Measurements from ENCODE around the gene GPAT3. TPM values are rescaled to one million over a fixed set of nuclear protein-coding genes. Genes with fewer than 3 reads are reported as not detected.
"Not testable (repeated sequence)": the region's sequence is repeated elsewhere in the genome, so short reads cannot be mapped to it uniquely, and the experiment has no call there.

The GPAT3 gene
- 1.2 TPM for polyA plus RNA-seq (2013, experiment 1 of 2)
- polyA plus RNA-seq (2013, experiment 2 of 2), result 1.2 TPM

- Histone ChIP-seq H3K23ac (ENCODE audit: low read length) (no peak within 1 kb of the TSS), H2BK15ac (replicated peaks; ENCODE audit: low read depth) (no peak within 1 kb of the TSS), H3K4me2 (ENCODE audit: low read length) (peak within 1 kb of the TSS; percentile 45), H3K36me3 (ENCODE audit: control insufficient read depth, insufficient read depth, low read length) (no peaks in the 10 kb centered on the region), H3K79me2 (ENCODE audit: control insufficient read depth, insufficient read depth, low read length) (no peaks in the 10 kb centered on the region), H3K4me1 (ENCODE audit: control insufficient read depth, low read depth, low read length) (no peaks in the 10 kb centered on the region), H3K4ac (ENCODE audit: low read depth, low read length) (no peak within 1 kb of the TSS), H2AK5ac (ENCODE audit: low read length) (no peak within 1 kb of the TSS), H3K27me3 (ENCODE audit: insufficient read depth, low read length, poor library complexity) (peaks cover 24% of the 10 kb centered on the region), H4K5ac (ENCODE audit: low read length) (no peak within 1 kb of the TSS), H3K9ac (ENCODE audit: low read length) (peak within 1 kb of the TSS; percentile 74), H2BK120ac (ENCODE audit: low read depth, low read length) (no peak within 1 kb of the TSS), H3K79me1 (ENCODE audit: low read length) (no peaks in the 10 kb centered on the region), H4K8ac (ENCODE audit: low read depth, low read length) (no peak within 1 kb of the TSS), H3K4me3 (ENCODE audit: low read length) (peak within 1 kb of the TSS; percentile 77), H3K18ac (ENCODE audit: low read length) (no peak within 1 kb of the TSS), H3K27ac (ENCODE audit: low read depth, low read length) (no peak within 1 kb of the TSS), H2BK5ac (ENCODE audit: low read length) (no peak within 1 kb of the TSS), H3K56ac (ENCODE audit: low read length) (peak within 1 kb of the TSS; percentile 85)
- no CpG with 5 or more reads among the region's 63 CpGs for WGBS (ENCODE audit: extremely low coverage, insufficient coverage, low lambda C conversion rate)
- peak; percentile 71 for DNase-seq
These were observed at the start of gene GPAT3 for GRCh38 chr4:83535520-83536361. Gene GPAT3, plus strand, starts transcription at chr4:83536108. Its CDS starts 515 bp downstream, at chr4:83536623.

- no CpG with 5 or more reads among the region's 3 CpGs for WGBS (ENCODE audit: extremely low coverage, insufficient coverage, low lambda C conversion rate)
These were observed 49.3 kb upstream of the GPAT3 start for GRCh38 chr4:83486457-83487129.

GRCh38 chr4:83489711-83490326 is 46.1 kb upstream of the GPAT3 start:
- Histone ChIP-seq H3K56ac (ENCODE audit: low read length) (no peak overlapping the region), H2AK5ac (ENCODE audit: low read length) (no peak overlapping the region), H3K36me3 (ENCODE audit: control insufficient read depth, insufficient read depth, low read length) (no peaks in the 10 kb centered on the region), H4K5ac (ENCODE audit: low read length) (no peak overlapping the region), H3K27me3 (ENCODE audit: insufficient read depth, low read length, poor library complexity) (no peaks in the 10 kb centered on the region), H2BK120ac (ENCODE audit: low read depth, low read length) (peak overlapping the region; percentile 45), H3K9ac (ENCODE audit: low read length) (no peak overlapping the region), H3K18ac (ENCODE audit: low read length) (no peak overlapping the region), H3K4me2 (ENCODE audit: low read length) (no peak overlapping the region), H4K8ac (ENCODE audit: low read depth, low read length) (no peak overlapping the region), H2BK15ac (replicated peaks; ENCODE audit: low read depth) (no peak overlapping the region), H3K79me2 (ENCODE audit: control insufficient read depth, insufficient read depth, low read length) (no peaks in the 10 kb centered on the region), H3K4me1 (ENCODE audit: control insufficient read depth, low read depth, low read length) (no peaks in the 10 kb centered on the region), H3K79me1 (ENCODE audit: low read length) (no peaks in the 10 kb centered on the region), H3K4me3 (ENCODE audit: low read length) (no peak overlapping the region), H3K27ac (ENCODE audit: low read depth, low read length) (no peak overlapping the region), H2BK5ac (ENCODE audit: low read length) (no peak overlapping the region), H3K4ac (ENCODE audit: low read depth, low read length) (no peak overlapping the region), H3K23ac (ENCODE audit: low read length) (no peak overlapping the region)
- WGBS (ENCODE audit: extremely low coverage, insufficient coverage, low lambda C conversion rate), result no CpG with 5 or more reads among the region's 1 CpG
- DNase-seq, result peak; percentile 34

More at GRCh38 chr4:83486457-83487129, 49.3 kb upstream of the GPAT3 start:
- no peaks in the 10 kb centered on the region for H3K27me3 ChIP-seq (ENCODE audit: insufficient read depth, low read length, poor library complexity)
- no peak overlapping the region for H3K4me3 ChIP-seq (ENCODE audit: low read length)
- no peak overlapping the region for H3K27ac ChIP-seq (ENCODE audit: low read depth, low read length)
- H2BK15ac ChIP-seq (replicated peaks; ENCODE audit: low read depth), result no peak overlapping the region
- H3K4ac ChIP-seq (ENCODE audit: low read depth, low read length), result no peak overlapping the region
- no peak overlapping the region for H2AK5ac ChIP-seq (ENCODE audit: low read length)
- H3K79me2 ChIP-seq (ENCODE audit: control insufficient read depth, insufficient read depth, low read length), result no peaks in the 10 kb centered on the region
- no peak overlapping the region for H2BK120ac ChIP-seq (ENCODE audit: low read depth, low read length)
- H3K79me1 ChIP-seq (ENCODE audit: low read length), result no peaks in the 10 kb centered on the region
- H3K9ac ChIP-seq (ENCODE audit: low read length), result no peak overlapping the region
- H3K36me3 ChIP-seq (ENCODE audit: control insufficient read depth, insufficient read depth, low read length), result no peaks in the 10 kb centered on the region
- H3K4me2 ChIP-seq (ENCODE audit: low read length), result no peak overlapping the region
- H4K5ac ChIP-seq (ENCODE audit: low read length), result no peak overlapping the region
- H3K23ac ChIP-seq (ENCODE audit: low read length), result no peak overlapping the region
- H3K56ac ChIP-seq (ENCODE audit: low read length), result no peak overlapping the region
- H3K18ac ChIP-seq (ENCODE audit: low read length), result no peak overlapping the region
- DNase-seq, result peak; percentile 27
- H3K4me1 ChIP-seq (ENCODE audit: control insufficient read depth, low read depth, low read length), result no peaks in the 10 kb centered on the region
- H4K8ac ChIP-seq (ENCODE audit: low read depth, low read length), result no peak overlapping the region
- H2BK5ac ChIP-seq (ENCODE audit: low read length), result no peak overlapping the region

GRCh38 chr4:83490876-83491450 is 44.9 kb upstream of the GPAT3 start:
- no peaks in the 10 kb centered on the region for H3K27me3 ChIP-seq (ENCODE audit: insufficient read depth, low read length, poor library complexity)
- H3K9ac ChIP-seq (ENCODE audit: low read length), result no peak overlapping the region
- H3K56ac ChIP-seq (ENCODE audit: low read length), result no peak overlapping the region
- H3K4me2 ChIP-seq (ENCODE audit: low read length), result no peak overlapping the region
- no peaks in the 10 kb centered on the region for H3K79me1 ChIP-seq (ENCODE audit: low read length)
- H3K4me3 ChIP-seq (ENCODE audit: low read length), result no peak overlapping the region
- no peaks in the 10 kb centered on the region for H3K79me2 ChIP-seq (ENCODE audit: control insufficient read depth, insufficient read depth, low read length)
- no peak overlapping the region for H4K5ac ChIP-seq (ENCODE audit: low read length)
- no peak overlapping the region for H2BK120ac ChIP-seq (ENCODE audit: low read depth, low read length)
- no peak overlapping the region for H3K4ac ChIP-seq (ENCODE audit: low read depth, low read length)
- H4K8ac ChIP-seq (ENCODE audit: low read depth, low read length), result no peak overlapping the region
- no peak overlapping the region for H2BK15ac ChIP-seq (replicated peaks; ENCODE audit: low read depth)
- no peaks in the 10 kb centered on the region for H3K4me1 ChIP-seq (ENCODE audit: control insufficient read depth, low read depth, low read length)
- no peak overlapping the region for H2AK5ac ChIP-seq (ENCODE audit: low read length)
- H3K23ac ChIP-seq (ENCODE audit: low read length), result no peak overlapping the region
- H3K36me3 ChIP-seq (ENCODE audit: control insufficient read depth, insufficient read depth, low read length), result no peaks in the 10 kb centered on the region
- WGBS (ENCODE audit: extremely low coverage, insufficient coverage, low lambda C conversion rate), result no CpG with 5 or more reads among the region's 1 CpG
- no peak overlapping the region for H3K18ac ChIP-seq (ENCODE audit: low read length)
- H3K27ac ChIP-seq (ENCODE audit: low read depth, low read length), result no peak overlapping the region
- H2BK5ac ChIP-seq (ENCODE audit: low read length), result no peak overlapping the region
- DNase-seq, result peak; percentile 36

- DNase-seq; H3K9ac ChIP-seq (ENCODE audit: low read length); H3K4me3 ChIP-seq (ENCODE audit: low read length); H3K36me3 ChIP-seq (ENCODE audit: control insufficient read depth, insufficient read depth, low read length); H2BK5ac ChIP-seq (ENCODE audit: low read length); H4K8ac ChIP-seq (ENCODE audit: low read depth, low read length); H3K27ac ChIP-seq (ENCODE audit: low read depth, low read length); H2AK5ac ChIP-seq (ENCODE audit: low read length); H4K5ac ChIP-seq (ENCODE audit: low read length); H3K4me2 ChIP-seq (ENCODE audit: low read length); H3K79me1 ChIP-seq (ENCODE audit: low read length); H3K23ac ChIP-seq (ENCODE audit: low read length); H3K4ac ChIP-seq (ENCODE audit: low read depth, low read length); H3K79me2 ChIP-seq (ENCODE audit: control insufficient read depth, insufficient read depth, low read length); H3K4me1 ChIP-seq (ENCODE audit: control insufficient read depth, low read depth, low read length); H3K27me3 ChIP-seq (ENCODE audit: insufficient read depth, low read length, poor library complexity); H3K56ac ChIP-seq (ENCODE audit: low read length); H2BK15ac ChIP-seq (replicated peaks; ENCODE audit: low read depth); H3K18ac ChIP-seq (ENCODE audit: low read length): not testable (repeated sequence)
- H2BK120ac ChIP-seq (ENCODE audit: low read depth, low read length), result peak overlapping the region; percentile 28
- no CpG with 5 or more reads among the region's 8 CpGs for WGBS (ENCODE audit: extremely low coverage, insufficient coverage, low lambda C conversion rate)
These were observed 39.6 kb upstream of the GPAT3 start for GRCh38 chr4:83496085-83496917.

All from mesendoderm (in vitro differentiated cells).